ENCODE results near the gene YAP1. TPM values are rescaled to one million over a fixed set of nuclear protein-coding genes. Genes with fewer than 3 reads are reported as not detected.

YAP1 gene
- total RNA-seq, 4 donors from 2014 or later = 226 to 310 (median 252) TPM

DNA sequence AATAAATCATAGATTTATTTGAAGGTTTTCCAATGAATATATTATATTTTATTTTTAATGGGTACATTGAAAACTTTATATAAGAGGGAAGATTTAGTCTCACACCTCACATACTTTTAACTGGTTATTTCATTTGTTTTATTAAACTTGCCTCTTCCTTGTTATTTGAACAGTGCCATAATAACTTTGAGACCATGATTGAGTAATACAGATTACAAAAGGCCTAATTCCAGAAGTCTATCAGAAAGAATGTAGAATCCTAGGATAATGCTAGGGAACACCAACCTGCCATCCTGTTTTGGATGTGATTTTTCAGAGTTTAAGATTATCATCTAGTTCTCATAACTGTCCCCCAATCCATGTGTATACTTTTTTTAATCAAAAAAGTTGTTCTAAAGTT lies 104.4 kb downstream of the YAP1 start:
- Histone ChIP-seq H3K27ac (no peak overlapping the region), H3K4me3 (no peak overlapping the region), H3K9me3 (no peaks in the 10 kb centered on the region), H3K4me1 (peaks cover 10% of the 10 kb centered on the region), H3K27me3 (no peaks in the 10 kb centered on the region), H3K36me3 (peaks cover 59% of the 10 kb centered on the region)
- TF ChIP-seq EP300 (IDR thresholded peaks at IDR 0.05) = no peak
- no peak for TF ChIP-seq POLR2A (IDR thresholded peaks at IDR 0.05)
- TF ChIP-seq POLR2AphosphoS5 (IDR thresholded peaks at IDR 0.05) = no peak
- no peak for TF ChIP-seq CTCF (IDR thresholded peaks at IDR 0.05)
- no peak for DNase-seq (ENCODE audit: low spot score in 2 of 2)

DNA sequence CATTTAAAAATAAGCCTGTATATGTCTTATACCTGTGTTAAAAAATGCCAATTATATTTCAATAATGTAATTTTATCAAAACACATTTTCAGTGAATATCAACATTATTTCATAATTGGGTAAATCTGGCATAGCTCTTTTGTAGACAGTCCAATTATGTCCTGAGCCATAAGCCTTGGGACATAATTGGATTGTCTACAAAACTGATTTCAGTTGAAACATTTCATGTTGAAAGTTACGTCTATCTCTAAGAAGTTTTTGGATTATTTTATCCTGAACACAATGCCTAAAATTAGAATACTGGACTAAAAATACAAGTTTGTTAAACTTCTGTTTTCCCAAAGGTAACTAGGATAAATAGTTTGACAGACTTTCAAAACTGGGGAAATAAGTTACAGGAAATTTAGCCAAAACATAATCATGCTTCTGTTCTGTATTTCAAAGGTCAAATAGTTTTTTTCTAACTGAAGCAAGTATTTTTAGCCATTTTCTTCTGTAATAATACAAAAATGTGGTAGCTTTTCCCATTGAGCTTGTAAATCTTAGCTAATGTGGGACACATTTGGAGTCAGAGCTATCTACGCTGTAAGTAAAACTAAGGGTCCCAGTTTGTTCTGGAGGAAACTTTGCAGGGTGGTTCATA lies 106.3 kb downstream of the YAP1 start:
- DNase-seq (ENCODE audit: low spot score in 2 of 2) = no peak
- H3K36me3 ChIP-seq = peaks cover 39% of the 10 kb centered on the region
- TF ChIP-seq EP300 (IDR thresholded peaks at IDR 0.05) = no peak
- no peak for TF ChIP-seq CTCF (IDR thresholded peaks at IDR 0.05)
- TF ChIP-seq POLR2AphosphoS5 (IDR thresholded peaks at IDR 0.05) = no peak

GRCh38 chr11:102220728-102221467 lies 110.7 kb downstream of the YAP1 start:
- Histone ChIP-seq H3K27ac (no peak overlapping the region), H3K9me3 (no peaks in the 10 kb centered on the region), H3K4me3 (no peak overlapping the region), H3K4me1 (peaks cover 25% of the 10 kb centered on the region), H3K27me3 (no peaks in the 10 kb centered on the region), H3K36me3 (peaks cover 9% of the 10 kb centered on the region)
- no peak for DNase-seq (ENCODE audit: low spot score in 2 of 2)
- TF ChIP-seq CTCF (IDR thresholded peaks at IDR 0.05) (no peak), POLR2AphosphoS5 (IDR thresholded peaks at IDR 0.05) (no peak), EP300 (IDR thresholded peaks at IDR 0.05) (no peak), POLR2A (IDR thresholded peaks at IDR 0.05) (no peak)
- 81% methylated on average over 7 of the region's 7 CpGs for whole genome bisulfite sequencing

More for the DNA sequence above, 106.3 kb downstream of the YAP1 start:
- Histone ChIP-seq H3K27me3 (no peaks in the 10 kb centered on the region), H3K27ac (peak overlapping the region; percentile 80), H3K4me3 (no peak overlapping the region), H3K4me1 (peaks cover 10% of the 10 kb centered on the region), H3K9me3 (no peaks in the 10 kb centered on the region)
- 65% methylated on average over 2 of the region's 2 CpGs for WGBS

DNA sequence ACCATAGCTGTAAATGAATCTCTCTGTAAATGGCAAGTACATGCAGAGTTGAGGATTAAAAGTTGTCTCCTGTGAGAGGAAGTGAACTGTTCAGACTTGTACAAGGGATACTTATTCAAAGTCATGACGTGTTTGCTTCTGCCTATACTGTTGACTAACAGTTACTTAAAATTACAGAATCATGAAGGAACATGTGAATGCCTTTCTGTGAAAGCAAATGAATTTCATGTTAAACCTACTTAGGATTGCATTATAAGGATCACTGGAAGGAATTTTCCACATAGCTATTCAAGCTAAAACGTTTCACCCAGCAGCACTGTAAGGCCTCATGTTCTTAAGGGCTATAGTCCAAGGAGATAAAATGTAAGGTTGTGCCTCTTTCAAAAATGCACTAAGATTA lies 113.6 kb downstream of the YAP1 start:
- 27% methylated on average over 2 of the region's 2 CpGs for WGBS
- Histone ChIP-seq H3K36me3 (peaks cover 8% of the 10 kb centered on the region), H3K4me1 (peaks cover 40% of the 10 kb centered on the region), H3K4me3 (no peak overlapping the region), H3K27ac (peak overlapping the region; percentile 80), H3K27me3 (no peaks in the 10 kb centered on the region), H3K9me3 (no peaks in the 10 kb centered on the region)
- no peak for DNase-seq (ENCODE audit: low spot score in 2 of 2)
- no peak for TF ChIP-seq POLR2A (IDR thresholded peaks at IDR 0.05)
- TF ChIP-seq EP300 (IDR thresholded peaks at IDR 0.05) = no peak

- peaks cover 8% of the 10 kb centered on the region for H3K36me3 ChIP-seq
- no peak overlapping the region for H3K4me3 ChIP-seq
- no peaks in the 10 kb centered on the region for H3K27me3 ChIP-seq
- H3K9me3 ChIP-seq = no peaks in the 10 kb centered on the region
- peaks cover 55% of the 10 kb centered on the region for H3K4me1 ChIP-seq
- no peak for DNase-seq (ENCODE audit: low spot score in 2 of 2)
- peak overlapping the region; percentile 80 for H3K27ac ChIP-seq
- 65% methylated on average over 4 of the region's 4 CpGs for WGBS
- TF ChIP-seq POLR2A (IDR thresholded peaks at IDR 0.05) (no peak), POLR2AphosphoS5 (IDR thresholded peaks at IDR 0.05) (no peak), CTCF (IDR thresholded peaks at IDR 0.05) (no peak), EP300 (IDR thresholded peaks at IDR 0.05) (no peak)
Measured at GRCh38 chr11:102225689-102226568, 115.7 kb downstream of the YAP1 start.

Data from suprapubic skin (tissue), 4 donors.